Neural progenitor cell (in vitro differentiated cells): ENCODE data around the gene HERC3.

Experiments used
- EZH2 ChIP-seq: fragments of 200-600 bp; sonication (generic); IDR thresholded peaks from 2 replicates; pipeline ENCODE4 v1.6.1; 2017; ENCODE audit warnings: antibody characterized with exemption, mild to moderate bottlenecking, moderate library complexity
- TF ChIP-seq, protein P1 (sequence below): fragments of 200-600 bp; sonication (generic); IDR thresholded peaks from 2 replicates; pipeline ENCODE4 v1.5.1; 2017; ENCODE audit warnings: antibody characterized with exemption, mild to moderate bottlenecking

DNA sequence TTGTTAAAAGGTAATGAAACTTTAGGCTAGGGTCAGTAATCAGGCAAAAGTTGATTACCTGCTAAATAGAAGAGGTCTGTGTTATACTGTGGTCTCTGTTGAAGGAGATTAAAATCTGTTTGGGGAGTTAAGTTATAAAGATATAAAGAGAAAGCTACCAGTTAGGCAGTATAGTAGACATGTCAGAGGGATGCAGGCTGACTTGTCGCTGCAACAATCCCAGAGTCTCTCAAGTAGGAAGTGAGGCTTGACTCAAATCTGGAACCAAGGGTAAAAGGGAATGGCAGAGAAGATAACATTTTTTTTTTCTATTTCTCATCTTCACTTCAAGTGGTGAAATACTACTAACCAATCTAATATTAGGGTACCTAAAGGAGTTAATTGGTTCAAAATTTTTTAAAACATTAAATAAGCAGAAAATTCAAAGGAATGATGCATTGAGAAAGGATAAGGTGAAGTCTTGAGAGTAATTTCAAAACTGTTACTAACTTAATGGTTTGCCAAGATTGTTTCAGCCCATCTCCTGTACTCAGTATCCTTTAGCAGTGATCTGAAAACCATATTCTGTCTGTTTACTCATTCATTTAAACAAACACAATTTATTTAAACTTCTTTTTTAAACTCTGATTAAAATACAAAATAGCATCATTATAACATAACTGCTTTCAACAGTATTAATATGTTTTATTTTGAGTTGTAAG is 12.8 kb downstream of the HERC3 start:
- TF ChIP-seq, protein P1, sequence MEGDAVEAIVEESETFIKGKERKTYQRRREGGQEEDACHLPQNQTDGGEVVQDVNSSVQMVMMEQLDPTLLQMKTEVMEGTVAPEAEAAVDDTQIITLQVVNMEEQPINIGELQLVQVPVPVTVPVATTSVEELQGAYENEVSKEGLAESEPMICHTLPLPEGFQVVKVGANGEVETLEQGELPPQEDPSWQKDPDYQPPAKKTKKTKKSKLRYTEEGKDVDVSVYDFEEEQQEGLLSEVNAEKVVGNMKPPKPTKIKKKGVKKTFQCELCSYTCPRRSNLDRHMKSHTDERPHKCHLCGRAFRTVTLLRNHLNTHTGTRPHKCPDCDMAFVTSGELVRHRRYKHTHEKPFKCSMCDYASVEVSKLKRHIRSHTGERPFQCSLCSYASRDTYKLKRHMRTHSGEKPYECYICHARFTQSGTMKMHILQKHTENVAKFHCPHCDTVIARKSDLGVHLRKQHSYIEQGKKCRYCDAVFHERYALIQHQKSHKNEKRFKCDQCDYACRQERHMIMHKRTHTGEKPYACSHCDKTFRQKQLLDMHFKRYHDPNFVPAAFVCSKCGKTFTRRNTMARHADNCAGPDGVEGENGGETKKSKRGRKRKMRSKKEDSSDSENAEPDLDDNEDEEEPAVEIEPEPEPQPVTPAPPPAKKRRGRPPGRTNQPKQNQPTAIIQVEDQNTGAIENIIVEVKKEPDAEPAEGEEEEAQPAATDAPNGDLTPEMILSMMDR = no peak
- no peak for TF ChIP-seq EZH2
